ENCODE measurements around the gene SH3YL1.

Gene SH3YL1

DNA sequence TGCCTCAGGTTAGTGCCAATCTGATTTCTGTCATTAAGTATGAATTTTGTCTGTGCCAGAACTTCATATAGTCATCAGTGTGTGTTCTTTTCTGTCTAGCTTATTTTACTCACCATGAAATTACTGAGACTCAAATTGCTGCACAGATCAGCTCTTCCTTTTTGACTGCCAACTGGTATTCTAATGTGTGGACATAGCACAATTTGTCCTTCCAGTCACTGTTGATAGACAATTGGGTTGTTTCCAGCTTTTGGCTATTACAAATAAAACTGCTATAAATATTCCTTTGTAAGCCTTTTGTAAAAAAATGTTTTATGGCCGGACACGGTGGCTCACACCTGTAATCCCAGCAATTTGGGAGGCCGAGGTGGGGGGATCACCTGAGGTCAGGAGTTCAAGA lies 7.7 kb downstream of the SH3YL1 start:
- no peak for DNase-seq (ENCODE audit: low spot score)

DNA sequence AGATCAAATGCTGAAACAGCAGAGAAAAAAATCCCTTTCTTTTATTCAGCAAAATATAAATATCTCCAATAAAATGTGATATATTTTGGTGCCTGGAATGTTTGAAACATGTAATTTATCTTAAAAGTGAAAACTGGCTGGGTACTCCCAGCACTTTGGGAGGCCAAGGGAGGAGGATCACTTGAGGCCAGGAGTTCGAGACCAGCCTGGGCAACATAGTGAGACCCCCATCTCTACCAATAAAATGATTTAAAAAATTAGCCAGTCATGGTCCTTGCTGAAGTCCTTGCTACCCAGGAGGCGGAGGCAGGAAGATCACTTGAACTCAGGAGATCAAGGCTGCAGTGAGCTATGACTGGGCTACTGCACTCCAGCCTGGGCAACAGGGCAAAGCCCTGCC lies 8.6 kb downstream of the SH3YL1 start:
- DNase-seq (ENCODE audit: low spot score) = no peak

DNA sequence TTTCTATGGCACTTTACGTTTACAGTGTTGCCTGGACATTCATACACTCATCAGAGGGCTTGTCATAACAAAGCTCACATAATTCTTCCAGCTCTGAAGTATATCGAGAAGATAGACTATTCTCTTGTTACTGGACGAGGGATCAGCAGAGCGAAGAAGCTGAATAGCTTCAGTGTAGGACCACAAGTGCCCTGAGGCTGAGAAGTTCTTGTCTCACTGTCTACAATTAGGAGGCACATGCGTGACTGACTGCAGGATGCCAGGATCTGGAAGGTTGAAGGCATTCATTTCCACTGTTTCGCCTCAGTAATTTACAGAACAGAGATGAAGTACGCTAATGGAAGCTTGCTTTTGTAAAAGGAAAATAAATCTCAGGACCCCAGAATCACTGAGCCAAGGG lies 9.6 kb downstream of the SH3YL1 start:
- no peak for DNase-seq (ENCODE audit: low spot score)

DNA sequence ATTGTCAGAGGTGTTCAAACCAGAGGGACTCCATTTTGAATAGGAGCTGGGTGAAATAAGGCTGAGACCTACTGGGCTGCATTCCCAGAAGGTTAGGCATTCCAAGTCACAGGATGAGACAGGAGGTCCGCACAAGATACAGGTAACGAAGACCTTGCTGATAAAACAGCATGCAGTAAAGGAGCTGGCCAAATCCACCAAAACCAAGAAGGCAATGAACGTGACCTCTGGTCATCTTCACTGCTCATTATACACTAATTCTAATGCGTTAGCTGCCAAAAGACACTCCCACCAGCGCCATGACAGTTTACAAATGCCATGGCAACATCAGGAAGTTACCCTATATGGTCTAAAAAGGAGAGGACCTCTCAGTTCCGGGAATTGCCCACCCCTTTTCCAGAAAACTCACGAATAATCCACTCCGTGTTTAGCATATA lies 10.6 kb downstream of the SH3YL1 start:
- DNase-seq (ENCODE audit: low spot score) = no peak

DNA sequence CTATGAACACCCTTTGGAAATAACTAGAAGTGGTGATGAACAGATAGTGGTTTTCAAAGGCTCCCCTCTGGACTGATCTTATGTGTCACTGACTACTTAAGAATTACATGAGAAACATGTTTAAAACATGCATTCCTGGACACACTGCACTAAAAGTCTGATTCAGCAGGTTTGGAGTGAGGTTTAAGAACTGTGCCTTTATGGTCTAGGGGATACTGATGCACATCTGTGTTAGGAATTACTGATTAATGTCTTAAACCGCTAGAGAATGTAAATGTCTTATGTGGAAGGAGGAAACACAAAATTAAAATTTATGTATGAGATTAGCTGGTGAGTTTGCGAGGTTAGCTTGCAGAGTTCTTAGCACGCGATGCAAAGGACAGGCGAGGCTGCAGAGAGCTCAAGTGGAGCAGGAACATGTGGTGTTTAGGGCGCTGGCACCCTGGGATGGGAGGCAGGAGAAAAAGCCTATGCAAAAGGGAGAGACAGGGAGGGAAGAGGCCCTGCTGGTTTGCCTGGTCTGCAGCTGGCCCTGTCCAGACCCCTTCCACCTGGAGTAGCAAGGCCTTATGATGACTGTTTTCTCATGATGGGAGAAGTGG lies 11.7 kb downstream of the SH3YL1 start:
- no peak for DNase-seq (ENCODE audit: low spot score)

DNA sequence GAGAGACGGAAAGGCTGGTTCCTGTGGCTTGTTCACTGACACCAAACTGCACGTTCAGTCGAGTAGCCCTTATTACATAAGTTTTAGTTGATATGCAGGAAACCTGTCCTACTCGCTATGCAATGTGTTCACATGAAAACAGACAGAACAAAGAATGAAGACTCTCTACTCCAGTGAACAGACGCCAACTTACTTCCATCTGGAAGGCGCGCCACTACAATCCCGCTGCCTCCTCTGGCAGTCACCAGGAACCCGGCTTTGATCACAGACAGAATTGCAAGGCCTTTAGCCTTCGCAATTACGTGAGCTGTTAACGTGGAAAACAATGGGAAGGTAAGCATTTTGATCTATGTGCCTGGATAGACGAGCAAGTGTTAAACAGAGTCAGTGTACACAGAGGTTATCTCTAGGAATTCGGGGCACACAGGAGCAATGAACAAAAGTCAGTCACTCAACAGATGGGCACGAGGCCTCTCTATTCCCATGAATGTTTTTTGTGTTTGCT lies 14.2 kb downstream of the SH3YL1 start:
- DNase-seq (ENCODE audit: low spot score) = no peak

DNA sequence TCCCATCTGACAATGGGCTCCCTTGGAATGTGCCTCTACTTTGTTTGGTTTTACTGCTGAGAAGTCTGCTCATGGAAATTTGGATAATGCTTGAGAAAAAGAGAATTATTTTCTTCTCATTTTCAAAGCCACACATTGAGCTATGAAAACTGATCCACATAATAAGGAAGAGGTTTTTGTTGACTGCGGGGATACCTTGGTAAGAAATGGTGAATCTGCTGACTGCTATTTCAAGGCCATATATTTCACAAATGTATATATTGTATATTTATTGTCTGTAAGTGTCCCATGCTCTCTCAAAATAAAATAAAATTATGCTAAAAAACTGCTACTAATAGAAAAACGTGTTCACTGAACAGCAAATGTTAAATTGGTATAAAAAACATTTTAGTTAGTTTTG lies 15.1 kb downstream of the SH3YL1 start:
- DNase-seq (ENCODE audit: low spot score) = no peak

DNA sequence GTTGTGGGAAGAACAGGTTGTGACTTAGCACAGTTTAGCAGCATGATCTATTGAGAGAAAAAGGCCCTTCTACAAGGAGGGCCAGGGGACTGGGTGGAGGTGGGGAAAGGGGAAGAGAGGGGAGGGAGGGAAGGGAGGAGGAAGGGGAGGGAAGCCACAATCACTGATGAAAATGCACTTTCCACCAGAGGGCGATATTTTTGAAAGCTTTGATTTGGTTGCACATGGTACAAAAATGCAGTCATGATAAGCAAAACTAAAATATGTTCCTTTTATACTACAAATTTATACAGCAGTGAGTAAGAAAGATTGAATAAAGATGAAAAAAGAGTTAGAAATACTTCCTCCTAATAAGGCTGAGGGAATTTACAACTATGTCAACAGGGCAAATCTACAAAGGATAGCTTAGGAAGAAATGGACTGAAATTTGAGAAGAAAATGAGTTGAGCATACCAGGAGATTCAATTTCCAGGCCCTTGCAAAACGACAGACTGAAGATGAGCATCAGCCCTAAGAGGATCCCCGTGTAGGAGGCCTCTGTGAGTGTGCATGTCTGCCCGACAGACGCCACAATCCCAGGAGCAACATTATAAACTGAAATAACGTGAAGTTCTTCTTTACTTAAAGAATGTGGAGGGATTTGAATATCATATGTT lies 17.2 kb downstream of the SH3YL1 start:
- peak; percentile 8 for DNase-seq (ENCODE audit: low spot score)

DNA sequence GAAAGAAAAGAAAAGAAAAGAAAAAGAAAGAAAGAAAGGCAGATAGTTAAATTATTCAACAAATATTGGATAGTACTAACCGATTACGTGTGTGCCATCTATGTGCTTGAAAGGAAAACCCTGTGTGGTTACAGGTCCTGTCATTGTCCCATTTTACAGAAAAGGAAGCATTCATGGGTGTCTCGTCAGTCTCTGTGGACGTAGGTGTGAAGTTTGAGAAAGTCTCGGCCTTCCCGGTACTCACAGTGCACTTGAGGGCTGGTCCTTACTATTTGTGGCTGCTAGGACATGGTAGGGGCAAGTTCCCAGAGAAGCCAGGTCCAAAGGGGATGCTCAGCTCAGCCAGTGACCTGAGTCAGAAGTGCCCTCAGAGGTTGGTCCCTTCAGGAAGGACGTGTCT lies 19.3 kb downstream of the SH3YL1 start:
- no peak for DNase-seq (ENCODE audit: low spot score)

DNA sequence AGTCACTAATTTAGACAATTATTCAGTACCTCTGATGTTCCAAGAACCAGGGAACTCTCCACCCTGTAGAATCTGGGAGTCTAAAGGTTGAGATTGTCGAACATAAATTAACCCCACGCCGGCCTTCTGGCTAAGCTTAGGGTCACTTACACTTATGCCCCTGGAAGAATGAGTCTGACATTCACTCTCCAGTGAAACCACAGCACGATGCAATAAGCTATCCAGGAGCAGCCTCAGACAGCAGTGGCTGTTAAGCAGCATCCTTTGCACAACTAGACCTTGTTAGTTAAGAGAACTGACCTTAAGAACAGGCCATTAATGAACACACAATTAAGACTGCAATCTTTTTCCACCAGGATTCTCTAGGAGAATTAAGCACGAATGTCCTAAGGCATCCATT lies 25.0 kb downstream of the SH3YL1 start:
- no peak for DNase-seq (ENCODE audit: low spot score)

DNA sequence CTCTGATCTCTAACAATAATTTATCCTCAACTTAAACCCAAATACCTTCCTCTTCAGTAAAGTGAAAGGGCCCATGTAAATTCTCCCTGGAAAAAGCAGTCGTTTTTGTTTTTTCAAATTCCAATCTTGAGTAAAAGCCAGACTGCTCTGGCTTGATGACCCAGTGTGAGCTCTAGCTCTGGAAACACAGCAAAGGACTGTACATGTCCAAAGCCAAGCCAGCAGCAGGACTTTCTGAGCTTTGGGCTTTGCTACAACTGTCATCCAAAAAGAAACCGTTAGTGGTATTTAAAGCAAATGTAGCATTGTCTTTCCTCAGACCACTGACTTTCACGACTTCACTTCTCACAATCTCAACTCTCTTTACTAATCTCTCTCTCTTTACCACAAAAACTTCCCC lies 25.4 kb downstream of the SH3YL1 start:
- no peak for DNase-seq (ENCODE audit: low spot score)

DNA sequence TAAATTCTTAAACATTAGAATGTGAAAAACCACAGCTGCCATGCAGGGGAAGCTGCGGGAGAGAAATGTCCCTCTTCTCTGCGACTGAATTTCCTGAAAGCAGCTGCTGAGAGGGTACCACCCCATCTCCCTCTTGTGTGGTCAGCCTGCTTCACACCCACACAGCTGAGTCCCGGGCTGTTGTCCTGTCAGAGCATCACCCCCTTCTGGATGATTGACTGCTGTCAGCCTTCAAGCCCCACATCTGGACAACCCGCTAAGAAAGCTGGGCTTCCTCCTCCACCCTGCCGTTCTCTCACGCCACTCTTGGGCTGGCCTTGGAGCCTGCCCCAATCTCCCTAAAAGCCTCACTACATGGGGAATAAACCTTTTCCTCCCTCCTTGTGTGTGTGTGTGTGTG lies 26.0 kb downstream of the SH3YL1 start:
- DNase-seq (ENCODE audit: low spot score) = no peak

DNA sequence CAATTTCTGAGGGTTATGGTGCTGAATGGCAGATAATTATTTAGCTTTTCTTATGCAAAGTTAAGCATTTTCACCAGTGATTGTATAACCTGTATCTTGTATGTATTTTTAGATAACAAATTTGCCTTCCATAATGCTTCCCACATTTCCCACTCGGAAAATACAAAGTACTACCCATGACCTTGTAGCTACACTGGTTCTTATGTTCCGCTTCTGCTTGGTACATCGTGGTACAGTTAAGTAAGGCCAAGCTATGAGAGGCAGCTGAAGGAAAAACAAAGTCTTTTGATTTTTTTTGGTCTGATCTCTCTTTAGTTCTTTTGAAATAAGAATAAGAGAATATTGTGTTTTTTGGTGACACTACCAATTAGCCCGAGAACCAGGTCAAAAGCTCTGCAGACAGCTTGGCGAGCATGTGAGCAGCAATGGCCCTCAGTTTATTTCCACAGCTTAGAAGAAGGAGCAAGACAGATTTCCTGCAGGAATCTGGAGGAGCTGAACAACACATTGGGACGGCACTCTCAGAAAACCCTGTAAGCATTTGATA lies 26.8 kb downstream of the SH3YL1 start:
- no peak for DNase-seq (ENCODE audit: low spot score)

DNA sequence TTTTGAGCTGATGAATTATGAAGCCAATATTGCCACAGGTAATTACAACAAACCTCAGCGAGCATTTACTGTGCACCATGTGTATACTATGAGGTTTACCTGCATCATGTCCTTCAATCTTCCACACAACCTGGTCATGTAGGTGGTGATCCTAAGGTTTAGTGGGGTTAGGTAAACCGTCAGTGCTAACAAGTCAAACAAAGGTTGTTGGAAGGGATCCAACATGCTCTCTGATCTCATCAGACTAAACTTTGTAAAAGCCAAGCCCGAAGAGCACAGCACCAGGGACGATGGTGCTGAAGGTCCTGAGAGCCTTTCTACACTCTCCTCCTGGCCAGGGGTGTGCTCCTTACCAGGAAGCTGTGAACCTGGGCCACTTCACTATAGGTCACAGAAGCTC lies 29.4 kb downstream of the SH3YL1 start:
- no peak for DNase-seq (ENCODE audit: low spot score)

DNA sequence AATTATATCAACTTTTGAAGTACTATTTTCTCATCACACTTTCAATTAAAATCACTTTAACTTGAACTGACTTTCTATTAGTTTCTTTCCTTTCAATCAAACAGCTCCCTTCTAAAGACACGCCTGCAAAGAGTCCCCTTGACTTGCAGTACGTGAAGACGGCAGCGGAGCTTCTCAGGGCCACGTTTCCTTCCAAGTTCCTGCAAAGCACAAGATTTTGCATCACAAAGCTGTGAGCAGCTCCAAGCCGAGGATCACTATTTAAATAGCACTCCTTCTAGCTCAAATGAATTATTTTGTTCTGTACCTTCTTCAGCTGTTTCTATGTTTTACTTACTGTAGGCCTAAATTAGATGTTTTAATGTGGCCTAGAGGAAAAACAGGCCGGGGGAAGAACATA lies 30.8 kb downstream of the SH3YL1 start:
- DNase-seq (ENCODE audit: low spot score) = no peak

DNA sequence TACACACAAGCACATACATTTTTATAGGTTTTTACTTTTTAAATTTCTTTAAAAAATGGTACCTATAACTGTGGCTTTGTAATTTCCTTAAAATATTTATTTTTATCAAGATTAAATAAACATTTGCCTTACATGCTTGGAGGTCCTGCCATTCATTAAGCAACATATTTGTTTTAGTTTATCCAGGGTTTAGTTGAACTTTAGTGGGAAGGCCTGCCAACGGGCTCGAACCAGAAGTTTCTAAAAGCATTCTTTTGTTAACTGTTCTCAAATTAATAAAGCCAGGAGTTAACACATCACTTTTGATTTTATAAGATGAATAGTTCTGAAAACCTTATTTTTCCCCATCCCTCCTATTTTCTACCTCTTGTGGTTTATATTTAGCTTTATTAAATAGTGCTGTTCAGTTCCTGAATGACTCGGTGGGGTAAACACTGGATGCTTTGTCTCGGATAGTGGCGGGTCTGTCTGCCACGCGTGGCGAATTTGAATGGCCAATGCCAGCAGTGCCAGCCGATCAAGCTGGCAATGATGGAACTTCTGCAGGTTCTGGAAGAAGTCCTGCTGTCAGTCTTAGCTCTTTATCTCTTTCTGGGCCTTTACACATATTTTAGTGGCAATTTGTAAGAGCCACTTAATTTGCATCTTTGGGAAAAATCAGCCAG lies 32.2 kb downstream of the SH3YL1 start:
- DNase-seq (ENCODE audit: low spot score) = no peak

DNA sequence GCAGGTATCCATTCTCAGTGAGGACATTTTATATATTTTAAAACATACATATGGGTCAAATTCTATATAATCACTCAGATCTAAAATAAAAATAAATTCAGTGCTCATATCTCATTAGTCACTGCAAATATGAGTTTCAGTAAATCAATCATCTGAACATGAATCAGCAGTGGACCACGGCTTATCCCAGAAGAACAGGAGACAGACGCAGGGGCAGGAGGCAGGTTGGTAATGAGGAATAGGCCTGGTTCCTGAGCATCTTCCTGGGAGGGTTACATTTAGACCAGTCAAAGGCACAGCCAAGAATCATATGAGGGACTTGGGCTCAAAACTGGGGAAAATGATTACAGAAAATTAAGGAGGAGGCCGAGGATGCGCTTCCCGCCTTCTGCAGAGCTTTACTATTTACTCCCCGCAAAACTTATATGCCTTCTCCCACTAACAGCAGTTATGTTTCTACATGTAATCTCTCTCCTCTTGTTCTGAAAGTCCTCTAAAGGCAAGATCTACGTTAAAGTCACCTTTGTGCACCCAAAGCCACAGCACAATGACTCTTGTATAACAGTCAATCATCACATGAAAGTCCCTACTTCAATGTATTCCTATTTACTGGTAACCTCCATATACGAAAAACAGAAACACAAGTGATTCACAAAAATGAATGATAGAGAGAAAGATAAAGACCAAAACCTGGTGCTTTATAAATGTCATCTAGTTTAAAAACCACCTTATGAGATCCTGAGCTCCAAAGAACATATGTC lies 35.1 kb downstream of the SH3YL1 start:
- DNase-seq (ENCODE audit: low spot score) = no peak

DNA sequence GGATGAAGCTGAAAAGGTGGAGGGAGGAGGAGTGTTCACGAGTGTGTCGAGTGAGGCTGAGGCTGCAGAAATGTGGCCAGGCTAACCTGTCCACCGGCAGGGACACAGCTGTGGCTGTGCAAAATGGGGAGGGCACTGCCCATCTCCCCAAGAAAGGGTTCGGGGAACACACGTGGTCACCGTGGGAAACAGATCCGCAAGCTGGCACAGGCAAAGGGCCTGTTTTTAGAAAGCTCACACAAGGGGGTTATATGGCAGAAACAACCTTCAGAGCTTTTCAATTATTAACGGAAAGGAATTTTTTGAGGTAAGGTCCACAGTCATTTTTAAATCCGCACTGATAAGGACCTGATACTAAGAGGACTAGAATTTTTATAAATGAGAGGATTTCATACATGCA lies 35.7 kb downstream of the SH3YL1 start:
- no peak for DNase-seq (ENCODE audit: low spot score)

DNA sequence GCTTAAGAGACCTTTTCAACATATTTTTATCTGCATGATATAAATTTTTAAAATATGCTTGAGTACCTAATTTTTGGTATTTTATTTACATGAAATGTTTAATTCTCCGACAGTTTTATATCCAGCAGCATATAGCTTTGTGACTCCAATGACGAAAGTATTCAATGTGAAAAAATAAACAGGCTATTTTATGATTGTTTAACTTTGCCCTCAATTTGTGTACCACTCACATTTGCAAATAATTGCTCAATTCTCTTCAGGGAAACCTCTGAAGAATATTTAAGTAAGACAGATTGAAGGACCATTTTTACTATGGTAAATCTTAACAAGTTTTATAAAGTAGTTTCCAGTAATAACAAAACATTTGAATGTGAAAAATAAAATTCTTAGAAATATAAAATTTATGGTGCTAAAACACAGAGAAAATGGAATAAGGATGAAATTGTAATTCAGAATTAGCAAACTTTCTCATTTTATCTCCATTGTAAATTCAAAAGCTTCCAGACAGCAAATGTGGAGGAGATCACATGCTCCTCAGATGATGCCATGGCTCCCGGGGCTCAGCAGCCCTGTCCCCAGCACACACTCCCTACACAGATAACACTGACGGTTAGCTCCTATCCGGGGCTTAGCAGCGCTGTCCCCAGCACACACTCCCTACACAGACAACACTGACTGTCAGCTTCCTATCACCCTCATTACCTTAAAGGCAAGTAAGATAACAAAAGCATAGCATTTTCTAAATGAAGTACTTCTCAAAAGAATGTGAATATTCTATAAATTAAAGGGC lies 39.7 kb downstream of the SH3YL1 start:
- DNase-seq (ENCODE audit: low spot score) = no peak

DNA sequence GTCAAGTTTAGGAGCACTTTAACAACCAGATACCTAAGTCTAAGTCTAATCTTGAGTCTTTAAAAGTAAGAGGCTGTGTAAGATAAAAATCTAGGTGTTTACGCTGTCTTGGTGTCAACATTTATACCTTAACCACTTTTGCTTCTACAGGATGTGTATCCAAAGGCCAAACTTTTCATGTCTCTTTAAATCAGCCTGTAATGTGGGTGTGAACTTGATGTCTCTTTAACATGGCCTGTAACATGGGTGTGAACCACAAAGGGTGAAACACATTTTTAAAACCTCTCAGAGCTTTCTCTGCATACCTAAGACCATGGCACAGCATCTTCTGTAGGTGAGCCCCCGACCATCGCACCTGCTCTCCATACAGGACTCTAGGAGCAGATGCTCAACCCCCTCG lies 40.4 kb downstream of the SH3YL1 start:
- no peak for DNase-seq (ENCODE audit: low spot score)

DNA sequence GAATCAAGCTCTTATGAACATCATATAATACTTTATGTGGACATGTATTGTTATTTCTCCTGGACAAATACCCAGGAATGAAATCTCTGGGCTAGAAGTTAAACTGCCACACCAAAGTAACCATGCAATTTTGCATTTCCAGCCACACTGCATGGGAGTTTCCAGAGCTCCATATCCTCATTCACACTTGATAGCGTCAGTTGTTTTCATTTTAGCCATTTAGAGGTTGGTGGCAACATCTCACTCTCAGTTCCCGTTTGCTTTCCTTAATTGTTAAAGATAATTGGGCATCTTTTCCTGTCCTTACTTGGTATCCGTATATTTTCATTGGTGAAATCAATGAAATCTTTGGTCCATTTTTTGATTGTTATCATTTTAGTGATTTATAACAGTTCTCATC lies 47.8 kb downstream of the SH3YL1 start:
- no peak for DNase-seq (ENCODE audit: low spot score)
